GM12878 (cell line): ENCODE results near the gene TGFBR3. TPM values are rescaled to one million over a fixed set of nuclear protein-coding genes. Genes with fewer than 3 reads are reported as not detected.

ENCODE experiments used
- ATAC-seq: fragments of 200-7000 bp; cut with Tn5 transposase; 3 replicates; pipeline ENCODE4 v1.9.1; 2020; ENCODE audit warnings: mild to moderate bottlenecking, moderate library complexity
- BruUV-seq: library from RNA; stranded (reverse); fragments of 400-500 nt; replicated peaks from 2 replicates; lab custom pipeline; 2021; lab: Mats Ljungman, UMichigan
- CTCF ChIA-PET: fragments of 300-600 bp; sonication (Branson Sonifier 250); formaldehyde crosslinking; extraction: SDS; loops from one replicate; lab custom pipeline; 2021; ENCODE audit warnings: inconsistent platforms; lab: Yijun Ruan, JAX
- POLR2A ChIA-PET: fragments of 350-600 bp; formaldehyde crosslinking; extraction: SDS; loops from one replicate; lab custom pipeline; 2021; ENCODE audit warnings: inconsistent platforms; lab: Charles Lee
- RAD21 ChIA-PET: fragments of 300-600 bp; sonication (Branson Sonifier 250); formaldehyde crosslinking; loops from one replicate; lab custom pipeline; 2023; ENCODE audit warnings: antibody characterized with exemption; ENCODE audit not compliant: unreplicated experiment; lab: Charles Lee
- SMC1A ChIA-PET: fragments of 300-600 bp; sonication (Branson Sonifier 250); formaldehyde crosslinking; loops from one replicate; lab custom pipeline; 2023; ENCODE audit not compliant: unreplicated experiment, uncharacterized antibody; lab: Charles Lee
- DNase-seq: peaks from one replicate; pipeline ENCODE4 v3.0.0-alpha.2; 2011; ENCODE audit warnings: low read depth, low spot score
- FAIRE-seq: peaks from 3 replicates; lab custom pipeline; 2011; peaks lifted over from hg19 to GRCh38; lab: Jason Lieb, UNC
- H2AFZ ChIP-seq: 2 replicates; pipeline ENCODE4 v1.6.0; 2011; ENCODE audit warnings: low read depth, low read length, control low read depth; ENCODE audit not compliant: control insufficient read depth
- H3K27ac ChIP-seq: 2 replicates; pipeline ENCODE4 v1.5.1; 2011; ENCODE audit warnings: control low read depth; ENCODE audit not compliant: control insufficient read depth, insufficient read depth
- H3K27me3 ChIP-seq, 2 experiments: replicated peaks in 1 of 2; 2 replicates each; pipeline versions ENCODE4 v1.6.0 to v1.6.1; 2011; ENCODE audit warnings: low read length in 1 of 2; ENCODE audit not compliant: control insufficient read depth in 2 of 2, insufficient read depth in 2 of 2
- H3K36me3 ChIP-seq, 2 experiments: 2 replicates each; pipeline ENCODE4 v1.5.1; 2011; ENCODE audit warnings: low read length in 1 of 2; ENCODE audit not compliant: control insufficient read depth in 2 of 2, insufficient read depth in 2 of 2
- H3K4me1 ChIP-seq: 2 replicates; pipeline ENCODE4 v1.6.1; 2011; ENCODE audit warnings: mild to moderate bottlenecking, low read length, moderate library complexity, mixed read lengths; ENCODE audit not compliant: control insufficient read depth, insufficient read depth
- H3K4me2 ChIP-seq: 2 replicates; pipeline ENCODE4 v1.6.0; 2011; ENCODE audit warnings: control low read depth; ENCODE audit not compliant: control insufficient read depth, insufficient read depth
- H3K4me3 ChIP-seq: fragments of 200-600 bp; sonication (generic); 2 replicates; pipeline ENCODE4 v1.5.1; 2016
- H3K79me2 ChIP-seq: 2 replicates; pipeline ENCODE4 v1.6.0; 2011; ENCODE audit warnings: low read length; ENCODE audit not compliant: control insufficient read depth, insufficient read depth
- H3K9ac ChIP-seq: 2 replicates; pipeline ENCODE4 v1.8.0; 2011; ENCODE audit warnings: low read length, control low read depth, mixed read lengths; ENCODE audit not compliant: control insufficient read depth, insufficient read depth
- H3K9me3 ChIP-seq: replicated peaks from 3 replicates; pipeline ENCODE4 v1.5.1; 2011; ENCODE audit warnings: mild to moderate bottlenecking, low read length; ENCODE audit not compliant: control insufficient read depth, insufficient read depth
- H4K20me1 ChIP-seq: 2 replicates; pipeline ENCODE4 v1.6.0; 2011; ENCODE audit not compliant: control insufficient read depth, insufficient read depth
- CBX5 ChIP-seq: sonication (generic); IDR thresholded peaks from 2 replicates; pipeline ENCODE4 v1.6.1; 2016; ENCODE audit warnings: low read depth, moderate library complexity, mild to moderate bottlenecking, inconsistent platforms
- CEBPZ ChIP-seq: fragments of 150-350 bp; IDR thresholded peaks from 2 replicates; pipeline ENCODE4 v1.6.1; 2016; ENCODE audit warnings: low read depth, low read length
- PKNOX1 ChIP-seq: fragments of 450-650 bp; IDR thresholded peaks from 2 replicates; pipeline ENCODE4 v1.6.1; 2016; ENCODE audit warnings: mild to moderate bottlenecking
- POLR2A ChIP-seq: IDR thresholded peaks from 2 replicates; pipeline ENCODE4 v1.6.1; 2011; ENCODE audit warnings: low read depth, mild to moderate bottlenecking, low read length
- SMC3 ChIP-seq: IDR thresholded peaks from 2 replicates; pipeline ENCODE4 v1.6.1; 2011; ENCODE audit warnings: low read length, improper control_type of control experiment, borderline replicate concordance
- WGBS: methylation state at CpG from one replicate; pipeline ENCODE4 v1.1.6; 2016; ENCODE audit warnings: low lambda C conversion rate; ENCODE audit not compliant: insufficient replicate concordance, insufficient coverage; ENCODE audit errors: missing lambda C conversion rate; 5-methylcytosine and 5-hydroxymethylcytosine counted together
- in situ Hi-C: fragments of 300-500 bp; cut with MboI; formaldehyde crosslinking; loops from 9 replicates; pipeline ENCODE4 v1.14.3; 2018; ENCODE audit warnings: mixed read lengths
- intact Hi-C: fragments of 100-400 bp; cut with micrococcal nuclease; formaldehyde crosslinking; loops from one replicate; pipeline ENCODE4 v1.14.2; 2022; ENCODE audit not compliant: unreplicated experiment
- polyA plus RNA-seq, 11 experiments: library from polyadenylated mRNA; depleted of rRNA in 4 of 11; unstranded in 6 of 11; stranded (reverse) in 5 of 11; fragments of >200 nt; fragmentation: Nextera tagmentation in 4 of 11; fragmentation: Illumina TruSeq in 1 of 11; extraction: Ambion mirVana in 4 of 11; extraction: Trizol in 1 of 11; gene quantifications; 1 replicate in 1 of 11; 2 replicates in 10 of 11; pipeline versions ENCODE4 v1.2.1 to v1.2.3, GENCODE V29; 2011 to 2016; ENCODE audit warnings: inconsistent platforms in 2 of 11, missing spikeins in 2 of 11, low read depth in 1 of 11
- total RNA-seq, 4 experiments: library from RNA; depleted of rRNA in 3 of 4; stranded (reverse); fragments of >200 nt in 3 of 4; fragmentation: Illumina TruSeq in 1 of 4; extraction: Trizol in 1 of 4; gene quantifications; 2 replicates each; pipeline versions ENCODE4 v1.2.1 to v1.2.3, GENCODE V29; 2013 to 2021

Gene TGFBR3
- total and polyA plus RNA-seq, 10 of the 15 experiments (the other 5 are each of a cell fraction or from before 2014, with no cell fraction given): 2.7 to 16.5 (median 12.6) TPM

GRCh38 chr1:91747666-91748065 lies 138.3 kb downstream of the TGFBR3 start (continued):
- TF ChIP-seq PKNOX1 (no peak), POLR2A (no peak)

- H3K36me3 ChIP-seq: no peaks in the 10 kb centered on the region
- RAD21 ChIA-PET: no interaction called here
- FAIRE-seq (no peak), ATAC-seq (no peak), DNase-seq (no peak)
- no peak overlapping the region for H3K9ac ChIP-seq
- H3K27ac ChIP-seq: no peak overlapping the region
- no peaks in the 10 kb centered on the region for H3K79me2 ChIP-seq
- H2AFZ ChIP-seq: no peak overlapping the region
- CTCF ChIA-PET: no interaction called here
- POLR2A ChIA-PET: no interaction called here
- H3K4me1 ChIP-seq: peaks cover 13% of the 10 kb centered on the region; the same call in 1 of the 2 replicates
- intact Hi-C loops (no loop called here), in situ Hi-C loops (no loop called here)
- H3K9me3 ChIP-seq: peaks cover 2% of the 10 kb centered on the region; the same call in 2 of the 3 replicates
- H3K4me3 ChIP-seq: no peak overlapping the region
- no peaks in the 10 kb centered on the region for H4K20me1 ChIP-seq
- WGBS: 52% methylated on average over 3 of the region's 3 CpGs
- BruUV-seq: no TSS peak
- no peaks in the 10 kb centered on the region for H3K27me3 ChIP-seq
- SMC1A ChIA-PET: no interaction called here
- no peak overlapping the region for H3K4me2 ChIP-seq
- TF ChIP-seq CEBPZ (no peak), SMC3 (no peak), CBX5 (peak; percentile 90; the same call in 1 of the 2 replicates)
- TF ChIP-seq, all 136 proteins: peak for 1
Observed at GRCh38 chr1:91746728-91747338, 139.1 kb downstream of the TGFBR3 start.
